ENCODE data around the gene ST7. TPM values are rescaled to one million over a fixed set of nuclear protein-coding genes. Genes with fewer than 3 reads are reported as not detected.

The ST7 gene
- 50.5 TPM for total RNA-seq

GRCh38 chr7:116953372-116953905 is at the start of gene ST7:
TSS of gene ST7 (plus strand) at chr7:116953501. CDS start at chr7:116953541, 40 bp downstream.

Small RNA genes lying within 50 kb of the gene (small RNA-seq; reads per million reads assigned to genes)
- gene AC002542.1 (not detected), gene MTCYBP6 (not detected), gene RF00019 (not detected), gene RF02179 (not detected), gene RF02180 (not detected), gene RF02181 (not detected), gene RF02183 (not detected), gene RF02184 (not detected), gene RF02185 (not detected), gene RF02188 (not detected), gene RNA5SP239 (not detected)

Other genes starting within 250 kb of the ST7 start
- 171 TPM for gene CAPZA2, start 90.9 kb upstream of the ST7 start, total RNA-seq